ENCODE results near the gene WDR38. TPM values are rescaled to one million over a fixed set of nuclear protein-coding genes. Genes with fewer than 3 reads are reported as not detected.

Gene WDR38
- total and polyA plus RNA-seq, 2 of the 13 experiments (the other 11 are each of a cell fraction or from before 2014, with no cell fraction given), result not detected

DNA sequence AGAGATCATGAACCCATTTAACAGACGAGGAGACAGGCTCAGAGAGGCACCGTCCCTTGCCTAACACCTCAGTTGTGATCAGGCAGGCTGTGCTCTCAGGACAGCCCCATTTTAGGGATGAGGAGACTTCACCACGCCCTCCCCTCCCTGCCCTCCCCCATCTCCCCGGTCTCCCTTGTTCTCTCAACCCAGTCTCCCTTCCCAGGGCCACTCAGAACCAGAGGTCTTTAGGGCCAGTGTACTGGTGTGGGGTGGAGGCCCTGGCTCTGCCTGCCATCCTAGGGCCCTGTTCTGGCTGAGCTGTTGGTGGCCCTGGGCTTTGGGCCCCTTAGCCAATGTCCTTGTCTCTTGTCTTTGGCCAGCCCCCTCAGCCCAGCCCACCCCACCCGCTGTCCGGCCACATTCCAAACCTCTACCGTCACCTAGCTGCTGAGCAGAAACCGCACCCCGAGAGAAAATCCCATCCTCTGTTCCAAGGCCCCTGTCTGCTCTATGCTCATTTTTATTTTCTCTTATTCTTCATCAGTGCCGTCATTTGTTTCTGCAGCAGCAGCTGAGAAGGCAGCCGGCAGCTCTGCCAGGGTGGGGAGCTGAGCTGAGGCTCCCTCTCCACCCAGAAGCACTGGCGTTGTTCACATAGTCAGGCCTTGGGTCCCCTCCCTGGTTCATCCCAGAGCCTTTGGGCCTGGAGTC, 42.5 kb upstream of the WDR38 start (continued):
- TF ChIP-seq, protein P1, sequence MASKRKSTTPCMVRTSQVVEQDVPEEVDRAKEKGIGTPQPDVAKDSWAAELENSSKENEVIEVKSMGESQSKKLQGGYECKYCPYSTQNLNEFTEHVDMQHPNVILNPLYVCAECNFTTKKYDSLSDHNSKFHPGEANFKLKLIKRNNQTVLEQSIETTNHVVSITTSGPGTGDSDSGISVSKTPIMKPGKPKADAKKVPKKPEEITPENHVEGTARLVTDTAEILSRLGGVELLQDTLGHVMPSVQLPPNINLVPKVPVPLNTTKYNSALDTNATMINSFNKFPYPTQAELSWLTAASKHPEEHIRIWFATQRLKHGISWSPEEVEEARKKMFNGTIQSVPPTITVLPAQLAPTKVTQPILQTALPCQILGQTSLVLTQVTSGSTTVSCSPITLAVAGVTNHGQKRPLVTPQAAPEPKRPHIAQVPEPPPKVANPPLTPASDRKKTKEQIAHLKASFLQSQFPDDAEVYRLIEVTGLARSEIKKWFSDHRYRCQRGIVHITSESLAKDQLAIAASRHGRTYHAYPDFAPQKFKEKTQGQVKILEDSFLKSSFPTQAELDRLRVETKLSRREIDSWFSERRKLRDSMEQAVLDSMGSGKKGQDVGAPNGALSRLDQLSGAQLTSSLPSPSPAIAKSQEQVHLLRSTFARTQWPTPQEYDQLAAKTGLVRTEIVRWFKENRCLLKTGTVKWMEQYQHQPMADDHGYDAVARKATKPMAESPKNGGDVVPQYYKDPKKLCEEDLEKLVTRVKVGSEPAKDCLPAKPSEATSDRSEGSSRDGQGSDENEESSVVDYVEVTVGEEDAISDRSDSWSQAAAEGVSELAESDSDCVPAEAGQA (IDR thresholded peaks at IDR 0.05; ENCODE audit: low read depth), result no peak
- TF ChIP-seq, protein P1 (CRISPR knock-in tag; IDR thresholded peaks at IDR 0.05; ENCODE audit: borderline replicate concordance), result no peak
- no peak for TF ChIP-seq ZNF317 (CRISPR knock-in tag; IDR thresholded peaks at IDR 0.05)
- no peak for TF ChIP-seq ZNF432 (CRISPR knock-in tag; IDR thresholded peaks at IDR 0.05; ENCODE audit: borderline replicate concordance)
- TF ChIP-seq ZNF256 (CRISPR knock-in tag; conservative IDR thresholded peaks at IDR 0.05), result no peak
- no peak for TF ChIP-seq GATA4 (IDR thresholded peaks at IDR 0.05; ENCODE audit: borderline replicate concordance, low read depth)
- peak; percentile 92 for TF ChIP-seq ZNF629 (CRISPR knock-in tag; conservative IDR thresholded peaks at IDR 0.05)
- TF ChIP-seq, protein P2, sequence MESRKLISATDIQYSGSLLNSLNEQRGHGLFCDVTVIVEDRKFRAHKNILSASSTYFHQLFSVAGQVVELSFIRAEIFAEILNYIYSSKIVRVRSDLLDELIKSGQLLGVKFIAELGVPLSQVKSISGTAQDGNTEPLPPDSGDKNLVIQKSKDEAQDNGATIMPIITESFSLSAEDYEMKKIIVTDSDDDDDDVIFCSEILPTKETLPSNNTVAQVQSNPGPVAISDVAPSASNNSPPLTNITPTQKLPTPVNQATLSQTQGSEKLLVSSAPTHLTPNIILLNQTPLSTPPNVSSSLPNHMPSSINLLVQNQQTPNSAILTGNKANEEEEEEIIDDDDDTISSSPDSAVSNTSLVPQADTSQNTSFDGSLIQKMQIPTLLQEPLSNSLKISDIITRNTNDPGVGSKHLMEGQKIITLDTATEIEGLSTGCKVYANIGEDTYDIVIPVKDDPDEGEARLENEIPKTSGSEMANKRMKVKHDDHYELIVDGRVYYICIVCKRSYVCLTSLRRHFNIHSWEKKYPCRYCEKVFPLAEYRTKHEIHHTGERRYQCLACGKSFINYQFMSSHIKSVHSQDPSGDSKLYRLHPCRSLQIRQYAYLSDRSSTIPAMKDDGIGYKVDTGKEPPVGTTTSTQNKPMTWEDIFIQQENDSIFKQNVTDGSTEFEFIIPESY (CRISPR knock-in tag; IDR thresholded peaks at IDR 0.05), result no peak
- TF ChIP-seq JUND (CRISPR knock-in tag; IDR thresholded peaks at IDR 0.05), result 0 out of 2 replicates have a peak, but pooled peaks have one; percentile 37
- no peak for TF ChIP-seq NFATC3 (CRISPR knock-in tag; IDR thresholded peaks at IDR 0.05)
- no peak for TF ChIP-seq ZBTB39 (CRISPR knock-in tag; IDR thresholded peaks at IDR 0.05)
- no peak for TF ChIP-seq CBFB (CRISPR knock-in tag; IDR thresholded peaks at IDR 0.05)
- TF ChIP-seq ZNF766 (CRISPR knock-in tag; IDR thresholded peaks at IDR 0.05; ENCODE audit: borderline replicate concordance), result no peak
- TF ChIP-seq ZSCAN21 (CRISPR knock-in tag; IDR thresholded peaks at IDR 0.05; ENCODE audit: borderline replicate concordance), result no peak
- no peak for TF ChIP-seq RFX5 (IDR thresholded peaks at IDR 0.05; ENCODE audit: low read depth, low read length)
- TF ChIP-seq MEIS1 (CRISPR knock-in tag; IDR thresholded peaks at IDR 0.05; ENCODE audit: borderline replicate concordance), result no peak
- TF ChIP-seq ZNF615 (CRISPR knock-in tag; IDR thresholded peaks at IDR 0.05; ENCODE audit: borderline replicate concordance), result no peak
- TF ChIP-seq ZMYM3 (CRISPR knock-in tag; IDR thresholded peaks at IDR 0.05), result no peak
